Measurements from ENCODE around the gene MAT2B. TPM values are rescaled to one million over a fixed set of nuclear protein-coding genes. Genes with fewer than 3 reads are reported as not detected.

The MAT2B gene
- total RNA-seq (2022; extraction: Qiagen RNA extraction) = 43.4 to 51.2 TPM (median 47.9 TPM) in 5 replicates

GRCh38 chr5:163505368-163506094 lies at the start of gene MAT2B:
TSS of gene MAT2B (plus strand) at chr5:163505619. CDS start at chr5:163505687, 68 bp downstream.

GRCh38 chr5:163459819-163460561 lies 45.4 kb upstream of the MAT2B start, which contains the start of gene NUDCD2:
TSS of gene NUDCD2 (minus strand) at chr5:163460102. CDS start at chr5:163460050, 52 bp downstream.

GRCh38 chr5:163460562-163461171 lies 44.8 kb upstream of the MAT2B start, which contains the start of gene HMMR:
TSS of gene HMMR (plus strand) at chr5:163460632. CDS start at chr5:163460693, 61 bp downstream.

Other genes with a start within 250 kb of the MAT2B start
- 56.2 to 64.4 TPM (median 61.2 TPM) in 5 replicates for gene CCNG1, start 68.0 kb upstream of the MAT2B start, total RNA-seq (2022; extraction: Qiagen RNA extraction)
- gene NUDCD2, start 45.5 kb upstream of the MAT2B start, total RNA-seq (2022; extraction: Qiagen RNA extraction) = 31.6 to 38.6 TPM (median 35.0 TPM) in 5 replicates
- 22.8 to 33.6 TPM (median 27.5 TPM) in 5 replicates for gene HMMR, start 45.0 kb upstream of the MAT2B start, total RNA-seq (2022; extraction: Qiagen RNA extraction)